HepG2 (cell line): ENCODE data around the gene SRSF8. TPM values are rescaled to one million over a fixed set of nuclear protein-coding genes. Genes with fewer than 3 reads are reported as not detected.

Experiments
- EP300 ChIP-seq, 3 experiments: sonication (generic) in 1 of 3; formaldehyde crosslinking in 1 of 3; IDR thresholded peaks; 2 replicates each; pipeline versions ENCODE4 v1.5.1 to v1.6.1; 2011 to 2020; ENCODE audit warnings: low read depth in 2 of 3, low read length in 2 of 3, borderline replicate concordance in 1 of 3, improper control_type of control experiment in 1 of 3, mild to moderate bottlenecking in 1 of 3, missing genetic modification reagents in 1 of 3, moderate library complexity in 1 of 3
- HCFC1 ChIP-seq: fragments of 150-350 bp; IDR thresholded peaks from 2 replicates; pipeline ENCODE4 v1.6.1; 2014; ENCODE audit warnings: low read depth, low read length
- MED8 ChIP-seq: sonication (generic); formaldehyde crosslinking; IDR thresholded peaks from 2 replicates; pipeline ENCODE4 v1.8.1; 2023; ENCODE audit warnings: mild to moderate bottlenecking, missing genetic modification reagents; ENCODE audit not compliant: insufficient replicate concordance
- ZNF17 ChIP-seq: sonication (generic); formaldehyde crosslinking; IDR thresholded peaks from 2 replicates; pipeline ENCODE4 v1.5.0; 2020; ENCODE audit warnings: mild to moderate bottlenecking, missing genetic modification reagents
- ZNF225 ChIP-seq: sonication (generic); formaldehyde crosslinking; IDR thresholded peaks from 2 replicates; pipeline ENCODE4 v1.4.0; 2020; ENCODE audit warnings: mild to moderate bottlenecking, missing genetic modification reagents
- ZNF558 ChIP-seq: sonication (generic); formaldehyde crosslinking; IDR thresholded peaks from 2 replicates; pipeline ENCODE4 v1.9.0; 2022; ENCODE audit warnings: mild to moderate bottlenecking, missing genetic modification reagents, borderline replicate concordance
- ZNF772 ChIP-seq: sonication (generic); formaldehyde crosslinking; IDR thresholded peaks from 2 replicates; pipeline ENCODE4 v1.5.0; 2020; ENCODE audit warnings: mild to moderate bottlenecking, missing genetic modification reagents
- ZNF790 ChIP-seq: sonication (generic); formaldehyde crosslinking; IDR thresholded peaks from 2 replicates; pipeline ENCODE4 v1.8.0; 2022; ENCODE audit warnings: missing genetic modification reagents, mild to moderate bottlenecking, borderline replicate concordance
- polyA plus RNA-seq, 8 experiments: library from polyadenylated mRNA; depleted of rRNA in 3 of 8; stranded (reverse) in 7 of 8; unstranded in 1 of 8; fragments of >200 nt; fragmentation: Illumina TruSeq in 4 of 8; extraction: Trizol in 4 of 8; gene quantifications; 2 replicates each; pipeline versions ENCODE4 v1.2.1 to v1.2.3, GENCODE V29; 2011 to 2016; ENCODE audit warnings: low read depth in 4 of 8, missing spikeins in 1 of 8, mixed read lengths in 1 of 8; ENCODE audit not compliant: insufficient read depth in 1 of 8
- total RNA-seq, 5 experiments: library from RNA; depleted of rRNA; stranded (reverse); fragments of >200 nt; fragmentation: Illumina TruSeq; extraction: Trizol; gene quantifications; 2 replicates each; pipeline ENCODE4 v1.2.3, GENCODE V29; 2016; ENCODE audit warnings: low read depth in 1 of 5
- TF ChIP-seq, protein P1 (sequence below): sonication (generic); formaldehyde crosslinking; IDR thresholded peaks from 2 replicates; pipeline ENCODE4 v1.4.0; 2020; ENCODE audit warnings: missing genetic modification reagents, mild to moderate bottlenecking, borderline replicate concordance
- TF ChIP-seq, protein P2 (sequence below): sonication (generic); formaldehyde crosslinking; IDR thresholded peaks from 2 replicates; pipeline ENCODE4 v1.5.1; 2020; ENCODE audit warnings: mild to moderate bottlenecking, missing genetic modification reagents, borderline replicate concordance
- TF ChIP-seq, protein P3 (sequence below), 2 experiments: sonication (generic) in 1 of 2; formaldehyde crosslinking in 1 of 2; IDR thresholded peaks; 2 replicates each; pipeline versions ENCODE4 v1.5.1 to v1.6.1; 2011 to 2020; ENCODE audit warnings: borderline replicate concordance in 1 of 2, low read depth in 1 of 2, low read length in 1 of 2, mild to moderate bottlenecking in 1 of 2, missing genetic modification reagents in 1 of 2, moderate library complexity in 1 of 2
- TF ChIP-seq, protein P4 (sequence below): sonication (generic); formaldehyde crosslinking; IDR thresholded peaks from 2 replicates; pipeline ENCODE4 v1.5.1; 2020; ENCODE audit warnings: mild to moderate bottlenecking, moderate library complexity, missing genetic modification reagents

SRSF8 gene
- total and polyA plus RNA-seq, 2 of the 13 experiments (the other 11 are each of a cell fraction or from before 2014, with no cell fraction given): 21.8 to 25.8 TPM

DNA sequence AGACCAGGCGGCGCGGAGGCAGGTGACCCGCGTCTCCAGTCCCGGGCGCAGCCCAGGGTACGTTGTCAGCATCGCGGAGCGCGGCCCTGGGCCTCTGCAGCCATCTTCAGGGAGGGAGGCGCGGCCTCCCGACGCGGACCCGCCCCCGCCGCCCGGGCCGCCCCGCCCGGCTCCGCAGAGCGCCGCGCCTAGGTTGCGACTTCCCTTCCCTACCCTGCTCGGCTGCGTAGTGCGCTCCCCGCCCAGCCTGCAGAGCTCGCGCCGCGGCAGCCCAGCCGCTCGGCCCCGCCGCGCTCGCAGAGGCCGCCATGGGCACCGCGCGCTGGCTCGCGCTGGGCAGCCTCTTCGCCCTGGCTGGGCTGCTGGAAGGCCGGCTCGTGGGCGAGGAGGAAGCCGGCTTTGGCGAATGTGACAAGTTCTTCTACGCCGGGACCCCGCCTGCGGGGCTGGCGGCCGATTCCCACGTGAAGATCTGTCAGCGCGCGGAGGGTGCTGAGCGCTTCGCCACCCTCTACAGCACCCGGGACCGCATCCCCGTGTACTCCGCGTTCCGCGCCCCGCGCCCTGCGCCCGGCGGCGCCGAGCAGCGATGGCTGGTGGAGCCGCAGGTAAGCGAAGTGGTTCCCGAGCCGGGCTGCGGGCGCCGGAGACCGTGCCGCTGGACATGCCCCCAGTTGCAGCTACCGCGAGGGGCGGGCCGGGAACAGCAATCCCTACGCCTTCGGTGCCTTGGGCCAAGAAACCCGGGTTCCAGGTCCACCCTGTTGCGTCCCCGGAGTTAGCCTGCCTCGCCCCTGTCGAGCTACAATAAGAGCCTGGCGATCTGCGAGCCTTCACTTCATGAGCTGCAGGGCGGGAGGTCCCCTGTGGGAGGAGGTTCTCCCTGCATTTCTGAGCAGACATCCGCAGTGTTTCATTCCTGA is 23.2 kb downstream of the SRSF8 start, which contains the start of gene ENDOD1 (continued):
- TF ChIP-seq, protein P1, sequence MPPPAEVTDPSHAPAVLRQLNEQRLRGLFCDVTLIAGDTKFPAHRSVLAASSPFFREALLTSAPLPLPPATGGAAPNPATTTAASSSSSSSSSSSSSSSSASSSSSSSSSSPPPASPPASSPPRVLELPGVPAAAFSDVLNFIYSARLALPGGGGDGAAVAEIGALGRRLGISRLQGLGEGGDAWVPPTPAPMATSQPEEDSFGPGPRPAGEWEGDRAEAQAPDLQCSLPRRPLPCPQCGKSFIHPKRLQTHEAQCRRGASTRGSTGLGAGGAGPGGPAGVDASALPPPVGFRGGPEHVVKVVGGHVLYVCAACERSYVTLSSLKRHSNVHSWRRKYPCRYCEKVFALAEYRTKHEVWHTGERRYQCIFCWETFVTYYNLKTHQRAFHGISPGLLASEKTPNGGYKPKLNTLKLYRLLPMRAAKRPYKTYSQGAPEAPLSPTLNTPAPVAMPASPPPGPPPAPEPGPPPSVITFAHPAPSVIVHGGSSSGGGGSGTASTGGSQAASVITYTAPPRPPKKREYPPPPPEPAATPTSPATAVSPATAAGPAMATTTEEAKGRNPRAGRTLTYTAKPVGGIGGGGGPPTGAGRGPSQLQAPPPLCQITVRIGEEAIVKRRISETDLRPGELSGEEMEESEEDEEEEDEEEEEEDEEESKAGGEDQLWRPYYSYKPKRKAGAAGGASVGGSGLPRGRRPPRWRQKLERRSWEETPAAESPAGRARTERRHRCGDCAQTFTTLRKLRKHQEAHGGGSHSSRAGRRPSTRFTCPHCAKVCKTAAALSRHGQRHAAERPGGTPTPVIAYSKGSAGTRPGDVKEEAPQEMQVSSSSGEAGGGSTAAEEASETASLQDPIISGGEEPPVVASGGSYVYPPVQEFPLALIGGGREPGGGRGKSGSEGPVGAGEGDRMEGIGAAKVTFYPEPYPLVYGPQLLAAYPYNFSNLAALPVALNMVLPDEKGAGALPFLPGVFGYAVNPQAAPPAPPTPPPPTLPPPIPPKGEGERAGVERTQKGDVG (CRISPR knock-in tag): no peak
- TF ChIP-seq ZNF558 (peak; percentile 72; the same call in 1 of the 2 replicates), ZNF225 (no peak), MED8 (CRISPR knock-in tag) (no peak), HCFC1 (no peak), EP300 (IDR thresholded peaks at IDR 0.05; ENCODE audit: low read depth in 2 of 2, low read length in 2 of 2) (no peak), EP300 (CRISPR knock-in tag; IDR thresholded peaks at IDR 0.05; ENCODE audit: borderline replicate concordance) (no peak), ZNF17 (no peak), ZNF790 (no peak), ZNF772 (CRISPR knock-in tag) (no peak)
- TF ChIP-seq, protein P2, sequence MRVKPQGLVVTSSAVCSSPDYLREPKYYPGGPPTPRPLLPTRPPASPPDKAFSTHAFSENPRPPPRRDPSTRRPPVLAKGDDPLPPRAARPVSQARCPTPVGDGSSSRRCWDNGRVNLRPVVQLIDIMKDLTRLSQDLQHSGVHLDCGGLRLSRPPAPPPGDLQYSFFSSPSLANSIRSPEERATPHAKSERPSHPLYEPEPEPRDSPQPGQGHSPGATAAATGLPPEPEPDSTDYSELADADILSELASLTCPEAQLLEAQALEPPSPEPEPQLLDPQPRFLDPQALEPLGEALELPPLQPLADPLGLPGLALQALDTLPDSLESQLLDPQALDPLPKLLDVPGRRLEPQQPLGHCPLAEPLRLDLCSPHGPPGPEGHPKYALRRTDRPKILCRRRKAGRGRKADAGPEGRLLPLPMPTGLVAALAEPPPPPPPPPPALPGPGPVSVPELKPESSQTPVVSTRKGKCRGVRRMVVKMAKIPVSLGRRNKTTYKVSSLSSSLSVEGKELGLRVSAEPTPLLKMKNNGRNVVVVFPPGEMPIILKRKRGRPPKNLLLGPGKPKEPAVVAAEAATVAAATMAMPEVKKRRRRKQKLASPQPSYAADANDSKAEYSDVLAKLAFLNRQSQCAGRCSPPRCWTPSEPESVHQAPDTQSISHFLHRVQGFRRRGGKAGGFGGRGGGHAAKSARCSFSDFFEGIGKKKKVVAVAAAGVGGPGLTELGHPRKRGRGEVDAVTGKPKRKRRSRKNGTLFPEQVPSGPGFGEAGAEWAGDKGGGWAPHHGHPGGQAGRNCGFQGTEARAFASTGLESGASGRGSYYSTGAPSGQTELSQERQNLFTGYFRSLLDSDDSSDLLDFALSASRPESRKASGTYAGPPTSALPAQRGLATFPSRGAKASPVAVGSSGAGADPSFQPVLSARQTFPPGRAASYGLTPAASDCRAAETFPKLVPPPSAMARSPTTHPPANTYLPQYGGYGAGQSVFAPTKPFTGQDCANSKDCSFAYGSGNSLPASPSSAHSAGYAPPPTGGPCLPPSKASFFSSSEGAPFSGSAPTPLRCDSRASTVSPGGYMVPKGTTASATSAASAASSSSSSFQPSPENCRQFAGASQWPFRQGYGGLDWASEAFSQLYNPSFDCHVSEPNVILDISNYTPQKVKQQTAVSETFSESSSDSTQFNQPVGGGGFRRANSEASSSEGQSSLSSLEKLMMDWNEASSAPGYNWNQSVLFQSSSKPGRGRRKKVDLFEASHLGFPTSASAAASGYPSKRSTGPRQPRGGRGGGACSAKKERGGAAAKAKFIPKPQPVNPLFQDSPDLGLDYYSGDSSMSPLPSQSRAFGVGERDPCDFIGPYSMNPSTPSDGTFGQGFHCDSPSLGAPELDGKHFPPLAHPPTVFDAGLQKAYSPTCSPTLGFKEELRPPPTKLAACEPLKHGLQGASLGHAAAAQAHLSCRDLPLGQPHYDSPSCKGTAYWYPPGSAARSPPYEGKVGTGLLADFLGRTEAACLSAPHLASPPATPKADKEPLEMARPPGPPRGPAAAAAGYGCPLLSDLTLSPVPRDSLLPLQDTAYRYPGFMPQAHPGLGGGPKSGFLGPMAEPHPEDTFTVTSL (CRISPR knock-in tag): no peak
- TF ChIP-seq, protein P3, sequence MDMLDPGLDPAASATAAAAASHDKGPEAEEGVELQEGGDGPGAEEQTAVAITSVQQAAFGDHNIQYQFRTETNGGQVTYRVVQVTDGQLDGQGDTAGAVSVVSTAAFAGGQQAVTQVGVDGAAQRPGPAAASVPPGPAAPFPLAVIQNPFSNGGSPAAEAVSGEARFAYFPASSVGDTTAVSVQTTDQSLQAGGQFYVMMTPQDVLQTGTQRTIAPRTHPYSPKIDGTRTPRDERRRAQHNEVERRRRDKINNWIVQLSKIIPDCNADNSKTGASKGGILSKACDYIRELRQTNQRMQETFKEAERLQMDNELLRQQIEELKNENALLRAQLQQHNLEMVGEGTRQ (IDR thresholded peaks at IDR 0.05; ENCODE audit: low read depth, low read length): no peak
- TF ChIP-seq, protein P3 (CRISPR knock-in tag; IDR thresholded peaks at IDR 0.05; ENCODE audit: borderline replicate concordance): no peak
- TF ChIP-seq, protein P4, sequence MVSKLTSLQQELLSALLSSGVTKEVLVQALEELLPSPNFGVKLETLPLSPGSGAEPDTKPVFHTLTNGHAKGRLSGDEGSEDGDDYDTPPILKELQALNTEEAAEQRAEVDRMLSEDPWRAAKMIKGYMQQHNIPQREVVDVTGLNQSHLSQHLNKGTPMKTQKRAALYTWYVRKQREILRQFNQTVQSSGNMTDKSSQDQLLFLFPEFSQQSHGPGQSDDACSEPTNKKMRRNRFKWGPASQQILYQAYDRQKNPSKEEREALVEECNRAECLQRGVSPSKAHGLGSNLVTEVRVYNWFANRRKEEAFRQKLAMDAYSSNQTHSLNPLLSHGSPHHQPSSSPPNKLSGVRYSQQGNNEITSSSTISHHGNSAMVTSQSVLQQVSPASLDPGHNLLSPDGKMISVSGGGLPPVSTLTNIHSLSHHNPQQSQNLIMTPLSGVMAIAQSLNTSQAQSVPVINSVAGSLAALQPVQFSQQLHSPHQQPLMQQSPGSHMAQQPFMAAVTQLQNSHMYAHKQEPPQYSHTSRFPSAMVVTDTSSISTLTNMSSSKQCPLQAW: 0 out of 2 replicates have a peak, but pooled peaks have one; percentile 29
